ENCODE results near the gene PIK3R2. TPM values are rescaled to one million over a fixed set of nuclear protein-coding genes. Genes with fewer than 3 reads are reported as not detected.

PIK3R2 gene
- polyA plus RNA-seq, 1 donor (not counting 4 experiments of a cell fraction or from before 2014, with no cell fraction given) = 13.9 TPM

DNA sequence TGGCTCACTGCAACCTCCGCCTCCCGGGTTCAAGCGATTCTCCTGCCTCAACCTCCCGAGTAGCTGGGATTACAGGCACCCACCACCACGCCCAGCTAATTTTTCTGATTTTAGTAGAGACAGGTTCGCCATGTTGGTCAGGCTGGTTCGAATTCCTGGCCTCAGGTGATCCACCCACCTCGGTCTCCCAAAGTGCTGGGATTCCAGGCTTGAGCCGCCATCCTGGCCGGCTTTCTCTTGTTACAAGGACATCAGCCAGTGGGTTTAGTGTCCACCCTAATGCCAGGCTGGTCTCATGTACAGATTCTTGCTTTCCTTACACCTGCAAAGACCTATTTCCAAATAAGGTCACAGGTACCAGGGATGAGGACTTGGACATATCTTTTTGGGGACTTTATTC, 6.8 kb downstream of the PIK3R2 start:
- Histone ChIP-seq H3K27me3 (ENCODE audit: control insufficient read depth, extremely low read depth, insufficient read depth, low read length) (no peaks in the 10 kb centered on the region), H3K79me2 (ENCODE audit: control insufficient read depth, insufficient read depth, low read length) (peaks cover 5% of the 10 kb centered on the region), H3K27ac (ENCODE audit: control insufficient read depth, insufficient read depth, low read length) (no peak overlapping the region), H3K9me3 (ENCODE audit: control insufficient read depth, low read depth, low read length) (no peaks in the 10 kb centered on the region), H2AFZ (ENCODE audit: control insufficient read depth, low read length) (no peak overlapping the region), H3K4me3 (ENCODE audit: control insufficient read depth in 2 of 3, extremely low read depth in 1 of 3, insufficient read depth in 2 of 3, low read depth in 1 of 3, low read length in 3 of 3) (no peak overlapping the region), H3K36me3 (ENCODE audit: control insufficient read depth in 2 of 2, extremely low read depth in 1 of 2, insufficient read depth in 2 of 2, low read length in 2 of 2) (peaks cover 15 to 24% of the 10 kb centered on the region in 2 experiments), H3K9ac (ENCODE audit: control insufficient read depth, extremely low read depth, insufficient read depth, low read length) (no peak overlapping the region), H3K4me1 (ENCODE audit: control insufficient read depth, extremely low read depth, insufficient read depth, low read length) (peaks cover 24% of the 10 kb centered on the region), H4K20me1 (ENCODE audit: control insufficient read depth, extremely low read depth, insufficient read depth, low read length) (no peaks in the 10 kb centered on the region), H3K4me2 (ENCODE audit: control insufficient read depth, extremely low read depth, insufficient read depth, low read depth, low read length) (no peak overlapping the region), H3K9me1 (ENCODE audit: control insufficient read depth, extremely low read depth, insufficient read depth, low read length) (no peaks in the 10 kb centered on the region)
- TF ChIP-seq, protein P1, sequence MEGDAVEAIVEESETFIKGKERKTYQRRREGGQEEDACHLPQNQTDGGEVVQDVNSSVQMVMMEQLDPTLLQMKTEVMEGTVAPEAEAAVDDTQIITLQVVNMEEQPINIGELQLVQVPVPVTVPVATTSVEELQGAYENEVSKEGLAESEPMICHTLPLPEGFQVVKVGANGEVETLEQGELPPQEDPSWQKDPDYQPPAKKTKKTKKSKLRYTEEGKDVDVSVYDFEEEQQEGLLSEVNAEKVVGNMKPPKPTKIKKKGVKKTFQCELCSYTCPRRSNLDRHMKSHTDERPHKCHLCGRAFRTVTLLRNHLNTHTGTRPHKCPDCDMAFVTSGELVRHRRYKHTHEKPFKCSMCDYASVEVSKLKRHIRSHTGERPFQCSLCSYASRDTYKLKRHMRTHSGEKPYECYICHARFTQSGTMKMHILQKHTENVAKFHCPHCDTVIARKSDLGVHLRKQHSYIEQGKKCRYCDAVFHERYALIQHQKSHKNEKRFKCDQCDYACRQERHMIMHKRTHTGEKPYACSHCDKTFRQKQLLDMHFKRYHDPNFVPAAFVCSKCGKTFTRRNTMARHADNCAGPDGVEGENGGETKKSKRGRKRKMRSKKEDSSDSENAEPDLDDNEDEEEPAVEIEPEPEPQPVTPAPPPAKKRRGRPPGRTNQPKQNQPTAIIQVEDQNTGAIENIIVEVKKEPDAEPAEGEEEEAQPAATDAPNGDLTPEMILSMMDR (optimal IDR thresholded peaks at IDR 0.05 in 1 of 3, IDR thresholded peaks at IDR 0.05 in 1 of 3, conservative IDR thresholded peaks at IDR 0.05 in 1 of 3; ENCODE audit: extremely low read depth in 1 of 3, insufficient read depth in 2 of 3, low read length in 3 of 3) = no peak
- TF ChIP-seq EZH2 (IDR thresholded peaks at IDR 0.05; ENCODE audit: low read length) = no peak
- DNase-seq (ENCODE audit: low read depth, low spot score) (no peak), FAIRE-seq (no peak)
- dilution Hi-C loops (cut with MboI; ENCODE audit: extremely low pct_ligation_motif_present, low sequenced_read_pairs) = no loop called here

DNA sequence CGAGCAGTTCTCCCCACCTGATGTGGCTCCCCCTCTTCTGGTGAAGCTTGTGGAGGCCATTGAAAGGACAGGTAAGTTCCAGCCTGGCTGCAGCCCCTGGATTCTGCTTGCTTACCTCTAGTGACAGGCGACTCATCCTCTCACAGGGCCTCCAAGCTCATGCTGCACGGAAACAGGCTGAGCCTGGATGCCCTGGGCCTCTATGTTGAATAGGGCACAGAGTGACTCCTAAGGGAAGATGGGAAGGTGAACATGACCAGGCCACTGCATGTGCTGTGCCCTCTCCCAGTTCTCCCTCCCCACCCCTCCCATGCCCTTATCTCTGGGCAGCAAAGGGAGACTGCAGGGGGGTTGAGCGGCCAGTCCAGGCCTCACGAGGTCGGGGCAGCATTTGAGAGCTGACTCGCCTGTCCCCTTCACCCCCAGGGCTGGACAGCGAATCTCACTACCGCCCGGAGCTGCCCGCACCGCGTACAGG, 7.6 kb downstream of the PIK3R2 start:
- Histone ChIP-seq H3K4me3 (ENCODE audit: control insufficient read depth in 2 of 3, extremely low read depth in 1 of 3, insufficient read depth in 2 of 3, low read depth in 1 of 3, low read length in 3 of 3) (no peak overlapping the region), H3K4me2 (ENCODE audit: control insufficient read depth, extremely low read depth, insufficient read depth, low read depth, low read length) (peak overlapping the region; percentile 34), H4K20me1 (ENCODE audit: control insufficient read depth, extremely low read depth, insufficient read depth, low read length) (no peaks in the 10 kb centered on the region), H3K9me3 (ENCODE audit: control insufficient read depth, low read depth, low read length) (no peaks in the 10 kb centered on the region), H3K27me3 (ENCODE audit: control insufficient read depth, extremely low read depth, insufficient read depth, low read length) (no peaks in the 10 kb centered on the region), H3K9me1 (ENCODE audit: control insufficient read depth, extremely low read depth, insufficient read depth, low read length) (no peaks in the 10 kb centered on the region), H3K27ac (ENCODE audit: control insufficient read depth, insufficient read depth, low read length) (no peak overlapping the region), H3K36me3 (ENCODE audit: control insufficient read depth in 2 of 2, extremely low read depth in 1 of 2, insufficient read depth in 2 of 2, low read length in 2 of 2) (peaks cover 12 to 26% of the 10 kb centered on the region in 2 experiments), H3K79me2 (ENCODE audit: control insufficient read depth, insufficient read depth, low read length) (peaks cover 1% of the 10 kb centered on the region), H2AFZ (ENCODE audit: control insufficient read depth, low read length) (no peak overlapping the region), H3K9ac (ENCODE audit: control insufficient read depth, extremely low read depth, insufficient read depth, low read length) (peak overlapping the region; percentile 55), H3K4me1 (ENCODE audit: control insufficient read depth, extremely low read depth, insufficient read depth, low read length) (peaks cover 24% of the 10 kb centered on the region)
- no peak for FAIRE-seq
- no peak for TF ChIP-seq EZH2 (IDR thresholded peaks at IDR 0.05; ENCODE audit: low read length)
- TF ChIP-seq, protein P1 (optimal IDR thresholded peaks at IDR 0.05 in 1 of 3, IDR thresholded peaks at IDR 0.05 in 1 of 3, conservative IDR thresholded peaks at IDR 0.05 in 1 of 3; ENCODE audit: extremely low read depth in 1 of 3, insufficient read depth in 2 of 3, low read length in 3 of 3) = no peak
- dilution Hi-C loops (cut with MboI; ENCODE audit: extremely low pct_ligation_motif_present, low sequenced_read_pairs) = no loop called here
- no peak for DNase-seq (ENCODE audit: low read depth, low spot score)

All from keratinocyte (primary cell).